Hepatocyte (in vitro differentiated cells): ENCODE data around the gene MEIS2. TPM values are rescaled to one million over a fixed set of nuclear protein-coding genes. Genes with fewer than 3 reads are reported as not detected.
A peak's percentile ranks its signal among the peaks of the same experiment; 100 is the strongest.

ENCODE experiments used
- DNase-seq: peaks from one replicate; pipeline ENCODE4 v3.0.0-alpha.2; 2016; ENCODE audit warnings: low spot score
- H2AFZ ChIP-seq: fragments of 200-600 bp; sonication (generic); 2 replicates; pipeline ENCODE4 v1.6.0; 2016; ENCODE audit warnings: antibody characterized with exemption, mild to moderate bottlenecking
- H3K27ac ChIP-seq: fragments of 200-600 bp; sonication (generic); 2 replicates; pipeline ENCODE4 v1.5.1; 2016; ENCODE audit warnings: mild to moderate bottlenecking
- H3K27me3 ChIP-seq: fragments of 200-600 bp; sonication (generic); 2 replicates; pipeline ENCODE4 v1.6.1; 2016
- H3K36me3 ChIP-seq: fragments of 200-600 bp; sonication (generic); replicated peaks from 2 replicates; pipeline ENCODE4 v1.5.1; 2016; ENCODE audit warnings: low read depth; ENCODE audit not compliant: insufficient read depth
- H3K4me1 ChIP-seq: fragments of 200-600 bp; sonication (generic); 2 replicates; pipeline ENCODE4 v1.5.1; 2016; ENCODE audit warnings: mild to moderate bottlenecking, moderate library complexity; ENCODE audit not compliant: insufficient read depth
- H3K4me2 ChIP-seq: fragments of 200-600 bp; sonication (generic); 2 replicates; pipeline ENCODE4 v1.6.0; 2016
- H3K4me3 ChIP-seq: fragments of 200-600 bp; sonication (generic); 2 replicates; pipeline ENCODE4 v1.5.1; 2016; ENCODE audit warnings: mild to moderate bottlenecking
- H3K79me2 ChIP-seq: fragments of 200-600 bp; sonication (generic); 2 replicates; pipeline ENCODE4 v1.6.0; 2017; ENCODE audit warnings: mild to moderate bottlenecking
- H3K9me2 ChIP-seq: fragments of 200-600 bp; sonication (generic); replicated peaks from 2 replicates; pipeline ENCODE4 v1.6.0; 2017; ENCODE audit warnings: mild to moderate bottlenecking; ENCODE audit not compliant: insufficient read depth
- H3K9me3 ChIP-seq: fragments of 200-600 bp; sonication (generic); 2 replicates; pipeline ENCODE4 v1.5.1; 2016; ENCODE audit warnings: low read depth, mild to moderate bottlenecking
- H4K20me1 ChIP-seq: fragments of 200-600 bp; sonication (generic); 2 replicates; pipeline ENCODE4 v1.6.0; 2016; ENCODE audit warnings: mild to moderate bottlenecking; ENCODE audit not compliant: insufficient read depth, poor library complexity, severe bottlenecking
- CTCF ChIP-seq: fragments of 200-600 bp; sonication (generic); IDR thresholded peaks from 2 replicates; pipeline ENCODE4 v1.5.1; 2016; ENCODE audit warnings: antibody characterized with exemption, mild to moderate bottlenecking; ENCODE audit not compliant: poor library complexity
- EZH2 ChIP-seq: fragments of 200-600 bp; sonication (generic); IDR thresholded peaks from 2 replicates; pipeline ENCODE4 v1.6.1; 2016; ENCODE audit warnings: antibody characterized with exemption, mild to moderate bottlenecking, borderline replicate concordance
- EZH2phosphoT487 ChIP-seq: fragments of 200-600 bp; sonication (generic); IDR thresholded peaks from one replicate; pipeline ENCODE4 v1.6.1; 2018; ENCODE audit warnings: antibody characterized with exemption, mild to moderate bottlenecking, low read depth, moderate library complexity; ENCODE audit not compliant: unreplicated experiment, severe bottlenecking
- WGBS: methylation state at CpG from one replicate; pipeline ENCODE4 v1.1.6; 2016; ENCODE audit warnings: low lambda C conversion rate; ENCODE audit errors: missing lambda C conversion rate; 5-methylcytosine and 5-hydroxymethylcytosine counted together
- polyA plus RNA-seq: library from polyadenylated mRNA; unstranded; fragments of >200 nt; fragmentation: Nextera tagmentation; extraction: Ambion mirVana; gene quantifications from 2 replicates; pipeline ENCODE4 v1.2.1, GENCODE V29; 2016
- total RNA-seq: library from RNA; depleted of rRNA; stranded (reverse); fragments of >200 nt; gene quantifications from 2 replicates; pipeline ENCODE4 v1.2.3, GENCODE V29; 2014

MEIS2 gene
- total and polyA plus RNA-seq, 2 experiments from 2014 or later: 20.6 to 33.5 TPM

GRCh38 chr15:36856339-36856973 lies 243.9 kb downstream of the MEIS2 start:
- Histone ChIP-seq H4K20me1 (no peaks in the 10 kb centered on the region), H3K36me3 (no peaks in the 10 kb centered on the region), H3K4me1 (no peaks in the 10 kb centered on the region), H3K27ac (no peak overlapping the region), H3K9me3 (no peaks in the 10 kb centered on the region), H3K4me2 (no peak overlapping the region), H3K79me2 (no peaks in the 10 kb centered on the region), H3K4me3 (no peak overlapping the region), H3K9me2 (no peaks in the 10 kb centered on the region), H3K27me3 (peaks cover 3% of the 10 kb centered on the region), H2AFZ (no peak overlapping the region)
- no peak for DNase-seq
- TF ChIP-seq CTCF (no peak), EZH2phosphoT487 (no peak), EZH2 (no peak)
- 82% methylated on average over 5 of the region's 6 CpGs for WGBS

- Histone ChIP-seq H3K9me3 (no peaks in the 10 kb centered on the region), H3K4me3 (no peak overlapping the region), H3K4me2 (no peak overlapping the region), H3K79me2 (no peaks in the 10 kb centered on the region), H3K27ac (no peak overlapping the region), H3K36me3 (no peaks in the 10 kb centered on the region), H4K20me1 (no peaks in the 10 kb centered on the region), H3K4me1 (no peaks in the 10 kb centered on the region), H2AFZ (no peak overlapping the region), H3K9me2 (no peaks in the 10 kb centered on the region), H3K27me3 (no peaks in the 10 kb centered on the region)
- WGBS: 65% methylated on average over 2 of the region's 2 CpGs
- DNase-seq: no peak
- TF ChIP-seq CTCF (no peak), EZH2 (no peak), EZH2phosphoT487 (no peak)
Measured at GRCh38 chr15:36850864-36851263, 249.5 kb downstream of the MEIS2 start.

GRCh38 chr15:36845270-36845669 lies 255.1 kb downstream of the MEIS2 start:
- Histone ChIP-seq H3K36me3 (no peaks in the 10 kb centered on the region), H3K27ac (no peak overlapping the region), H3K9me3 (no peaks in the 10 kb centered on the region), H3K4me2 (no peak overlapping the region), H4K20me1 (no peaks in the 10 kb centered on the region), H3K4me1 (no peaks in the 10 kb centered on the region), H2AFZ (no peak overlapping the region), H3K9me2 (no peaks in the 10 kb centered on the region), H3K79me2 (no peaks in the 10 kb centered on the region), H3K27me3 (no peaks in the 10 kb centered on the region), H3K4me3 (no peak overlapping the region)
- TF ChIP-seq EZH2 (no peak), CTCF (no peak), EZH2phosphoT487 (no peak)
- DNase-seq: no peak

GRCh38 chr15:36844534-36844998 lies 255.8 kb downstream of the MEIS2 start:
- no peaks in the 10 kb centered on the region for H3K9me2 ChIP-seq
- peak overlapping the region; percentile 45 for H3K4me2 ChIP-seq
- H3K79me2 ChIP-seq: no peaks in the 10 kb centered on the region
- no peaks in the 10 kb centered on the region for H3K27me3 ChIP-seq
- no peaks in the 10 kb centered on the region for H3K4me1 ChIP-seq
- H4K20me1 ChIP-seq: no peaks in the 10 kb centered on the region
- WGBS: 15% methylated on average over 4 of the region's 4 CpGs
- H2AFZ ChIP-seq: no peak overlapping the region
- TF ChIP-seq EZH2phosphoT487 (no peak), EZH2 (no peak), CTCF (no peak)
- H3K9me3 ChIP-seq: no peaks in the 10 kb centered on the region
- no peaks in the 10 kb centered on the region for H3K36me3 ChIP-seq
- H3K27ac ChIP-seq: no peak overlapping the region
- H3K4me3 ChIP-seq: no peak overlapping the region
- peak; percentile 30 for DNase-seq
